K562 (cell line): Measurements from ENCODE around the gene SNPH. TPM values are rescaled to one million over a fixed set of nuclear protein-coding genes. Genes with fewer than 3 reads are reported as not detected.

Experiments used
- ATAC-seq: fragments of 200-7000 bp; cut with Tn5 transposase; 3 replicates; pipeline ENCODE4 v1.9.1; 2020; ENCODE audit warnings: moderate library complexity
- BruUV-seq: library from RNA; stranded (reverse); fragments of 400-500 nt; replicated peaks from 2 replicates; lab custom pipeline; 2021; lab: Mats Ljungman, UMichigan
- CTCF ChIA-PET: fragments of 300-600 bp; formaldehyde crosslinking; extraction: SDS; loops from one replicate; lab custom pipeline; 2021; ENCODE audit warnings: low intra/inter-chr PET ratio; lab: Yijun Ruan, JAX
- POLR2A ChIA-PET: fragments of 300-600, 350-650 bp; sonication (Branson Sonifier 250); formaldehyde crosslinking; extraction: SDS; loops from one replicate; lab custom pipeline; 2021; ENCODE audit warnings: antibody characterized with exemption, inconsistent platforms; lab: Yijun Ruan, JAX
- DNase-seq, 4 experiments: peaks; one replicate each; pipeline versions ENCODE4 v3.0.0 to v3.0.0-alpha.2; 2011 to 2018; ENCODE audit warnings: low spot score in 3 of 4, mixed read lengths in 3 of 4; ENCODE audit errors: extremely low read depth in 1 of 4
- FAIRE-seq: peaks from 2 replicates; lab custom pipeline; 2011; peaks lifted over from hg19 to GRCh38; lab: Jason Lieb, UNC
- H2AFZ ChIP-seq: 2 replicates; pipeline ENCODE4 v1.6.0; 2011; ENCODE audit warnings: low read depth, low read length, control low read depth, inconsistent platforms
- H3K27ac ChIP-seq: fragments of 200-600 bp; 3 replicates; pipeline ENCODE4 v1.8.0; 2011; ENCODE audit warnings: low read depth, mild to moderate bottlenecking, control low read depth, inconsistent platforms, low read length, moderate library complexity, mixed read lengths; ENCODE audit errors: extremely low read depth
- H3K27me3 ChIP-seq, 2 experiments: fragments of 300-600 bp in 1 of 2; 2 replicates in 1 of 2; 3 replicates in 1 of 2; pipeline versions ENCODE4 v1.6.0 to v1.8.0; 2011; ENCODE audit warnings: inconsistent platforms in 2 of 2, low read length in 2 of 2, mild to moderate bottlenecking in 1 of 2, mixed read lengths in 1 of 2, moderate library complexity in 1 of 2; ENCODE audit not compliant: control insufficient read depth in 2 of 2, insufficient read depth in 2 of 2
- H3K36me3 ChIP-seq: fragments of 300-600 bp; 3 replicates; pipeline ENCODE4 v1.8.0; 2011; ENCODE audit warnings: mild to moderate bottlenecking, low read length, inconsistent platforms; ENCODE audit not compliant: control insufficient read depth, insufficient read depth
- H3K4me1 ChIP-seq, 2 experiments: fragments of 200-600 bp in 1 of 2; replicated peaks in 1 of 2; 2 replicates in 1 of 2; 3 replicates in 1 of 2; pipeline versions ENCODE4 v1.5.1 to v1.8.0; 2011; ENCODE audit warnings: inconsistent platforms in 2 of 2, low read length in 2 of 2, mild to moderate bottlenecking in 1 of 2, mixed read lengths in 1 of 2, moderate library complexity in 1 of 2; ENCODE audit not compliant: control insufficient read depth in 2 of 2, insufficient read depth in 2 of 2
- H3K4me2 ChIP-seq: 2 replicates; pipeline ENCODE4 v1.6.1; 2011; ENCODE audit warnings: low read length, control low read depth, inconsistent platforms, mixed read lengths; ENCODE audit not compliant: insufficient read depth
- H3K4me3 ChIP-seq: fragments of 200-600 bp; sonication (generic), shearing (Covaris generic); 2 replicates; pipeline ENCODE4 v1.5.1; 2016; ENCODE audit warnings: control low read depth, inconsistent platforms
- H3K79me2 ChIP-seq: fragments of 200-600 bp; 3 replicates; pipeline ENCODE4 v1.8.0; 2011; ENCODE audit warnings: low read length, inconsistent platforms; ENCODE audit not compliant: control insufficient read depth, insufficient read depth
- H3K9ac ChIP-seq, 2 experiments: 2 replicates each; pipeline versions ENCODE4 v1.6.0 to v1.6.1; 2011; ENCODE audit warnings: low read depth in 2 of 2, low read length in 2 of 2, control low read depth in 1 of 2, inconsistent platforms in 1 of 2, mild to moderate bottlenecking in 1 of 2, mixed read lengths in 1 of 2; ENCODE audit not compliant: insufficient read depth in 1 of 2
- H3K9me1 ChIP-seq: one replicate; pipeline ENCODE4 v1.6.0; 2011; ENCODE audit warnings: inconsistent platforms, mild to moderate bottlenecking, low read length, moderate library complexity; ENCODE audit not compliant: control insufficient read depth, insufficient read depth
- H3K9me3 ChIP-seq: replicated peaks from 2 replicates; pipeline ENCODE4 v1.5.1; 2011; ENCODE audit warnings: low read depth, low read length, inconsistent platforms; ENCODE audit not compliant: control insufficient read depth, insufficient read depth
- H4K20me1 ChIP-seq: replicated peaks from 2 replicates; pipeline ENCODE4 v1.6.1; 2011; ENCODE audit warnings: low read length, inconsistent platforms, mixed read lengths; ENCODE audit not compliant: control insufficient read depth, insufficient read depth
- NRF1 ChIP-seq, 2 experiments: fragments of 450-650 bp; IDR thresholded peaks in 1 of 2; conservative IDR thresholded peaks in 1 of 2; 2 replicates each; pipeline ENCODE4 v1.6.1; 2014; ENCODE audit warnings: mild to moderate bottlenecking in 2 of 2
- PCBP2 ChIP-seq: fragments of 200-400 bp; formaldehyde crosslinking; IDR thresholded peaks from 2 replicates; pipeline ENCODE4 v1.6.1; 2018; ENCODE audit warnings: low read length, low read depth, mild to moderate bottlenecking, moderate library complexity; ENCODE audit not compliant: poor library complexity, severe bottlenecking
- PHB2 ChIP-seq: fragments of 450-650 bp; IDR thresholded peaks from 2 replicates; pipeline ENCODE4 v1.6.1; 2017; ENCODE audit warnings: low read depth
- RBM15 ChIP-seq: fragments of 200-400 bp; formaldehyde crosslinking; IDR thresholded peaks from 2 replicates; pipeline ENCODE4 v1.6.1; 2018; ENCODE audit warnings: mild to moderate bottlenecking, low read length, moderate library complexity; ENCODE audit not compliant: insufficient read depth
- ZNF354B ChIP-seq: fragments of 250-450 bp; sonication (Bioruptor Pico); IDR thresholded peaks from 2 replicates; pipeline ENCODE4 v1.4.0; 2020
- WGBS: fragments of 100-300 bp; shearing (Covaris generic); methylation state at CpG from one replicate; pipeline ENCODE4 v1.1.6; 2016; ENCODE audit warnings: low coverage, mixed read lengths; ENCODE audit not compliant: insufficient coverage; ENCODE audit errors: missing lambda C conversion rate; 5-methylcytosine and 5-hydroxymethylcytosine counted together
- in situ Hi-C: fragments of 300-500 bp; cut with MboI; formaldehyde crosslinking; loops from 4 replicates; pipeline ENCODE4 v1.15.0; 2018; ENCODE audit warnings: inconsistent platforms, mixed read lengths
- intact Hi-C: fragments of 100-400 bp; cut with micrococcal nuclease; formaldehyde crosslinking; loops from 2 replicates; pipeline ENCODE4 v1.14.2; 2022
- polyA plus RNA-seq, 8 experiments: library from polyadenylated mRNA; depleted of rRNA in 4 of 8; stranded (reverse) in 5 of 8; unstranded in 3 of 8; fragments of >200 nt; fragmentation: Nextera tagmentation in 2 of 8; fragmentation: Illumina TruSeq in 1 of 8; extraction: Ambion mirVana in 2 of 8; extraction: Trizol in 1 of 8; gene quantifications; 2 replicates each; pipeline versions ENCODE4 v1.2.1 to v1.2.3, GENCODE V29; 2011 to 2014; ENCODE audit warnings: inconsistent platforms in 1 of 8, missing spikeins in 1 of 8
- total RNA-seq, 7 experiments: library from RNA; depleted of rRNA in 6 of 7; stranded (reverse); fragments of >200 nt in 6 of 7; fragmentation: Illumina TruSeq in 2 of 7; extraction: Trizol in 2 of 7; gene quantifications; 2 replicates each; pipeline versions ENCODE4 v1.2.1 to v1.2.3, GENCODE V29; 2011 to 2021; ENCODE audit warnings: low replicate concordance in 1 of 7
- TF ChIP-seq, protein P1 (sequence below): fragments of 450-650 bp; IDR thresholded peaks from 2 replicates; pipeline ENCODE4 v1.6.1; 2018; ENCODE audit not compliant: partially characterized antibody
- TF ChIP-seq, protein P2 (sequence below): sonication (generic); formaldehyde crosslinking; IDR thresholded peaks from 2 replicates; pipeline ENCODE4 v1.8.1; 2022; ENCODE audit warnings: missing genetic modification reagents

SNPH gene
- total and polyA plus RNA-seq, 9 of the 15 experiments (the other 6 are each of a cell fraction or from before 2014, with no cell fraction given), result 0.03 to 4.2 (median 1.4) TPM

DNA sequence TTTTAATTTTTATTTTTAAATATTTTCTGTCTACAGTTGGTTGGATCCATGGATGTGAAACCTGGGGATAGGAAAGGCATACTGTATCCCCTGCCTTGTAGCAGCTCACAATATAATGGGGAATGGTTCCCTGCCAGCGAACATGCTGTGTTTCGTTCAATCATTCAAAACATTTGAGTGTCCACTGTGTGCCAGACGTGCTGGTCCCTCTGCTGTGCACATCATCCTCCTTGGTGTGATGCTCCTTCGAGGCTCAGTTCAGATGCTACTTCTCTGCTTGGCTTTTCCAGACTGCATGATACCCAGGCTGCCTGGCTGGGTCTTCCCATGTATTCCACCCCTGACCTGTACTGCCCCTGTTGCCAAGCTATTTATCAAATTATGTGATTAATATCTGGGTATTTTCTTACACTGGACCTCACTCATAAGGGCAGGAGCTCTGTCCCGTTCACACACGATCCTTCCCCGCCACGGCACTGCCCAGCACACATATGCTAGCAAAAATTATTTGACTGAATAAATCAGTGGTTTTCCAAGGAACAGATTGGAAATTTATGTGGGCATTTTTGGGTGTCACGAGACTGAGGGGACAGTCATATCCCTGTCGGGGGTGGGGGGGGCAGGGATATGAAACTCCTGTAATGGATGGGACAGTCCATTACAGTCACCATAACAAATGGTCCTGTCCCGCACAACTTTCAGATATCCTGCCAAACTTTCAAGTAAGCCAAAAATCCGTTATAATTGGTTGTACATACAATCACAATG, 57.9 kb downstream of the SNPH start:
- peaks cover 5% of the 10 kb centered on the region; the same call in 1 of the 3 replicates for H3K36me3 ChIP-seq
- BruUV-seq, result no TSS peak
- in situ Hi-C loops, result no loop called here
- intact Hi-C loops, result loop anchor here (10.0 kb wide), 1 partner anchor 141 kb away; the partner anchor contains the start of gene NSFL1C
- no peaks in the 10 kb centered on the region for H3K9me3 ChIP-seq
- H2AFZ ChIP-seq, result peak overlapping the region; percentile 60
- no peaks in the 10 kb centered on the region for H3K27me3 ChIP-seq
- H4K20me1 ChIP-seq, result peaks cover 7% of the 10 kb centered on the region; the same call in 1 of the 2 replicates
- 0 out of 2 replicates have a peak overlapping the region, but pooled peaks have one; percentile 86 for H3K4me2 ChIP-seq
- TF ChIP-seq PHB2 (no peak), RBM15 (no peak), ZNF354B (CRISPR knock-in tag) (no peak), NRF1 (conservative IDR thresholded peaks at IDR 0.05 in 1 of 2, IDR thresholded peaks at IDR 0.05 in 1 of 2) (no peak), PCBP2 (no peak)
- TF ChIP-seq, protein P1, sequence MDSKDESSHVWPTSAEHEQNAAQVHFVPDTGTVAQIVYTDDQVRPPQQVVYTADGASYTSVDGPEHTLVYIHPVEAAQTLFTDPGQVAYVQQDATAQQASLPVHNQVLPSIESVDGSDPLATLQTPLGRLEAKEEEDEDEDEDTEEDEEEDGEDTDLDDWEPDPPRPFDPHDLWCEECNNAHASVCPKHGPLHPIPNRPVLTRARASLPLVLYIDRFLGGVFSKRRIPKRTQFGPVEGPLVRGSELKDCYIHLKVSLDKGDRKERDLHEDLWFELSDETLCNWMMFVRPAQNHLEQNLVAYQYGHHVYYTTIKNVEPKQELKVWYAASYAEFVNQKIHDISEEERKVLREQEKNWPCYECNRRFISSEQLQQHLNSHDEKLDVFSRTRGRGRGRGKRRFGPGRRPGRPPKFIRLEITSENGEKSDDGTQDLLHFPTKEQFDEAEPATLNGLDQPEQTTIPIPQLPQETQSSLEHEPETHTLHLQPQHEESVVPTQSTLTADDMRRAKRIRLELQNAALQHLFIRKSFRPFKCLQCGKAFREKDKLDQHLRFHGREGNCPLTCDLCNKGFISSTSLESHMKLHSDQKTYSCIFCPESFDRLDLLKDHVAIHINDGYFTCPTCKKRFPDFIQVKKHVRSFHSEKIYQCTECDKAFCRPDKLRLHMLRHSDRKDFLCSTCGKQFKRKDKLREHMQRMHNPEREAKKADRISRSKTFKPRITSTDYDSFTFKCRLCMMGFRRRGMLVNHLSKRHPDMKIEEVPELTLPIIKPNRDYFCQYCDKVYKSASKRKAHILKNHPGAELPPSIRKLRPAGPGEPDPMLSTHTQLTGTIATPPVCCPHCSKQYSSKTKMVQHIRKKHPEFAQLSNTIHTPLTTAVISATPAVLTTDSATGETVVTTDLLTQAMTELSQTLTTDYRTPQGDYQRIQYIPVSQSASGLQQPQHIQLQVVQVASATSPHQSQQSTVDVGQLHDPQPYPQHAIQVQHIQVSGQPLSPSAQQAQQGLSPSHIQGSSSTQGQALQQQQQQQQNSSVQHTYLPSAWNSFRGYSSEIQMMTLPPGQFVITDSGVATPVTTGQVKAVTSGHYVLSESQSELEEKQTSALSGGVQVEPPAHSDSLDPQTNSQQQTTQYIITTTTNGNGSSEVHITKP, result peak; percentile 36
- TF ChIP-seq, protein P2, sequence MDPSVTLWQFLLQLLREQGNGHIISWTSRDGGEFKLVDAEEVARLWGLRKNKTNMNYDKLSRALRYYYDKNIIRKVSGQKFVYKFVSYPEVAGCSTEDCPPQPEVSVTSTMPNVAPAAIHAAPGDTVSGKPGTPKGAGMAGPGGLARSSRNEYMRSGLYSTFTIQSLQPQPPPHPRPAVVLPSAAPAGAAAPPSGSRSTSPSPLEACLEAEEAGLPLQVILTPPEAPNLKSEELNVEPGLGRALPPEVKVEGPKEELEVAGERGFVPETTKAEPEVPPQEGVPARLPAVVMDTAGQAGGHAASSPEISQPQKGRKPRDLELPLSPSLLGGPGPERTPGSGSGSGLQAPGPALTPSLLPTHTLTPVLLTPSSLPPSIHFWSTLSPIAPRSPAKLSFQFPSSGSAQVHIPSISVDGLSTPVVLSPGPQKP (CRISPR knock-in tag), result no peak
- 54% methylated on average over 11 of the region's 12 CpGs for WGBS
- peaks cover 37% of the 10 kb centered on the region for H3K79me2 ChIP-seq
- peak overlapping the region in 1 of 2 experiments; percentile 99; a peak in 3 of 4 replicates for H3K9ac ChIP-seq
- FAIRE-seq (no peak), ATAC-seq (no peak), DNase-seq (no peak)
- H3K27ac ChIP-seq, result no peak overlapping the region; the same call in 2 of the 3 replicates
- H3K4me1 ChIP-seq, result peaks cover 18 to 29% of the 10 kb centered on the region in 2 experiments; a peak in 4 of 5 replicates
- H3K9me1 ChIP-seq, result no peaks in the 10 kb centered on the region
- no peak overlapping the region for H3K4me3 ChIP-seq
- ChIA-PET CTCF (interaction anchor here (0.6 kb wide), 1 partner anchor 173 kb away, joined by 4 read pairs; no protein-coding TSS in a partner anchor), POLR2A (interaction anchor here (0.8 to 1.3 kb wide), 3 partner anchors 9 to 58 kb away, joined by 3 read pairs; no protein-coding TSS in a partner anchor)
